Vagina (tissue), 2 donors: ENCODE data around the gene ARL6IP5. TPM values are rescaled to one million over a fixed set of nuclear protein-coding genes. Genes with fewer than 3 reads are reported as not detected.

Experiments
- DNase-seq, 2 donors: peaks; one replicate each; pipeline ENCODE4 v3.0.0-alpha.2; 2017; ENCODE audit errors: extremely low spot score in 2 of 2
- H3K27ac ChIP-seq: fragments of 200-600 bp; sonication (generic); one replicate; pipeline ENCODE4 v1.5.1; 2019
- H3K27me3 ChIP-seq: fragments of 200-600 bp; sonication (generic); one replicate; pipeline ENCODE4 v1.5.1; 2019
- H3K36me3 ChIP-seq, 2 donors: fragments of 200-600 bp; sonication (generic); one replicate each; pipeline ENCODE4 v1.5.1; 2017 to 2019
- H3K4me1 ChIP-seq: fragments of 200-600 bp; sonication (generic); one replicate; pipeline ENCODE4 v1.5.1; 2019
- H3K4me3 ChIP-seq, 2 donors: fragments of 200-600 bp; sonication (generic); 1 replicate in 1 of 2; 2 replicates in 1 of 2; pipeline ENCODE4 v1.5.1; 2016 to 2019
- H3K9me3 ChIP-seq: fragments of 200-600 bp; sonication (generic); one replicate; pipeline ENCODE4 v1.5.1; 2019
- POLR2A ChIP-seq, 2 donors: fragments of 450-650 bp; IDR thresholded peaks; one replicate each; pipeline ENCODE4 v1.6.1; 2017; ENCODE audit warnings: antibody characterized with exemption in 2 of 2, mild to moderate bottlenecking in 2 of 2, moderate library complexity in 2 of 2
- POLR2AphosphoS5 ChIP-seq, 2 donors: sonication (generic); formaldehyde crosslinking; IDR thresholded peaks; one replicate each; pipeline ENCODE4 v1.9.0; 2017; ENCODE audit warnings: antibody characterized with exemption in 2 of 2, mild to moderate bottlenecking in 2 of 2, low read depth in 1 of 2; ENCODE audit not compliant: insufficient read depth in 1 of 2
- intact Hi-C: fragments of 100-400 bp; cut with DNase I; formaldehyde crosslinking; loops from one replicate; pipeline ENCODE4 v1.15.1; 2023
- total RNA-seq: library from RNA; depleted of rRNA; stranded (reverse); fragments of >200 nt; gene quantifications from one replicate; pipeline ENCODE4 v1.2.3, GENCODE V29; 2016
- TF ChIP-seq, protein P1 (sequence below), 3 experiments: fragments of 450-650 bp in 2 of 3; fragments of 200-600 bp in 1 of 3; sonication (generic) in 1 of 3; IDR thresholded peaks; one replicate each; pipeline ENCODE4 v1.5.1; 2017 to 2019; ENCODE audit warnings: antibody characterized with exemption in 3 of 3, mild to moderate bottlenecking in 2 of 3, moderate library complexity in 2 of 3

The ARL6IP5 gene
- total RNA-seq, 1 donor from 2014 or later = 86.9 TPM

DNA sequence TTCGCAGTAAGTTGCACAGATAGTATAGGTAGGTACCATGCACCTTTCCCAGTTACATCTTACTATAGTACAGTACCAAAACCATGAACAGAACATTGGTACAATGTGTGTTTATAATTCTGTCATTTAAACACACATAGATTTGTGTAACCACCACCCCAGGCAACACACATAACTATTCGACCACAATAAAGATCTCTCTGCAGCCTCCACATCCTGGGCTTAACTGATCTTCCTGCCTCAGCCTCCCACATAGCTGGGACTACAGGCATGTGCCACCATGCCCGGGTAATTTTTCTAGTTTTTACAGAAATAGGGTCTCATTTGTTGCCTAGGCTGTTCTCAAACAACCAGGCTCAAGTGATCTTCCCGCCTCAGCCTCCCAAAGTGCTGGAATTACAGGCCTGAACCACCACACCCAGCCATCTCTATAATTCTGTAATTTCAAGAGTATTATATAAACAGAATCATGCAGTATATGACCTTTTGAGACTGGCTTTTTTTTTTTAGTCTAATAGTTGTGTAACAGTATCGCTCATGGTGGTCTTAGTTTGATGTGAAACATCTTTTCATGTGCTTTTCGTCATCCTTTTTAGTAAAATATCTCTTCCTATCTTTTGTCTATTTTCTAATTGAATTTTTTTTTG, 19.3 kb upstream of the ARL6IP5 start:
- Histone ChIP-seq H3K27me3 (no peaks in the 10 kb centered on the region), H3K4me1 (no peaks in the 10 kb centered on the region), H3K36me3 (peaks cover 0 to 30% of the 10 kb centered on the region in 2 donors), H3K4me3 (no peak overlapping the region), H3K9me3 (no peaks in the 10 kb centered on the region), H3K27ac (no peak overlapping the region)
- intact Hi-C loops = no loop called here
- TF ChIP-seq POLR2A (IDR thresholded peaks at IDR 0.05) = no peak
- no peak for TF ChIP-seq POLR2AphosphoS5 (IDR thresholded peaks at IDR 0.05; ENCODE audit: insufficient read depth in 1 of 2, low read depth in 1 of 2)
- TF ChIP-seq, protein P1, sequence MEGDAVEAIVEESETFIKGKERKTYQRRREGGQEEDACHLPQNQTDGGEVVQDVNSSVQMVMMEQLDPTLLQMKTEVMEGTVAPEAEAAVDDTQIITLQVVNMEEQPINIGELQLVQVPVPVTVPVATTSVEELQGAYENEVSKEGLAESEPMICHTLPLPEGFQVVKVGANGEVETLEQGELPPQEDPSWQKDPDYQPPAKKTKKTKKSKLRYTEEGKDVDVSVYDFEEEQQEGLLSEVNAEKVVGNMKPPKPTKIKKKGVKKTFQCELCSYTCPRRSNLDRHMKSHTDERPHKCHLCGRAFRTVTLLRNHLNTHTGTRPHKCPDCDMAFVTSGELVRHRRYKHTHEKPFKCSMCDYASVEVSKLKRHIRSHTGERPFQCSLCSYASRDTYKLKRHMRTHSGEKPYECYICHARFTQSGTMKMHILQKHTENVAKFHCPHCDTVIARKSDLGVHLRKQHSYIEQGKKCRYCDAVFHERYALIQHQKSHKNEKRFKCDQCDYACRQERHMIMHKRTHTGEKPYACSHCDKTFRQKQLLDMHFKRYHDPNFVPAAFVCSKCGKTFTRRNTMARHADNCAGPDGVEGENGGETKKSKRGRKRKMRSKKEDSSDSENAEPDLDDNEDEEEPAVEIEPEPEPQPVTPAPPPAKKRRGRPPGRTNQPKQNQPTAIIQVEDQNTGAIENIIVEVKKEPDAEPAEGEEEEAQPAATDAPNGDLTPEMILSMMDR (IDR thresholded peaks at IDR 0.05) = no peak
- no peak for DNase-seq

DNA sequence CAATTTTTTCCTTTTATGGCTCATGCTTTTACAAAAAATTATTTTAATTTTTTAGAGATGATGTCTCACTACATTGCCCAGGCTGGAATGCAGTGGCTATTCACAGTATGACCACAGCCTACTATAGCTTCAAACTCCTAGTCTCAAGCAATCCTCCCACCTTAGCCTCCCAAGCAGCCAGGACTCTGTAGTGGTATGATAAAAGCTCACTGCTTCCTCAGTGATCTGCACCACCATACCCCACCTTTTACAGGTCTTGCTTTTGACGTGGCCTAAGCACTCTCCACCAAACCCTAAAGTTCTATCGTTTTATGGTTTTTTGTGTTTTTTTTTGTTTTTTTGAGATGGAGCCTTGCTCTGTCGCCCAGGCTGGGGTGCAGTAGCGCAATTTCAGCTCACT, 18.6 kb upstream of the ARL6IP5 start:
- no peak for DNase-seq
- TF ChIP-seq POLR2A (IDR thresholded peaks at IDR 0.05) (no peak), POLR2AphosphoS5 (IDR thresholded peaks at IDR 0.05; ENCODE audit: insufficient read depth in 1 of 2, low read depth in 1 of 2) (no peak)
- TF ChIP-seq, protein P1 (IDR thresholded peaks at IDR 0.05) = no peak
- no peaks in the 10 kb centered on the region for H3K9me3 ChIP-seq
- H3K27ac ChIP-seq = no peak overlapping the region
- H3K27me3 ChIP-seq = no peaks in the 10 kb centered on the region
- no peaks in the 10 kb centered on the region for H3K4me1 ChIP-seq
- peaks cover 0 to 24% of the 10 kb centered on the region in 2 donors for H3K36me3 ChIP-seq
- no peak overlapping the region for H3K4me3 ChIP-seq
- intact Hi-C loops = no loop called here

DNA sequence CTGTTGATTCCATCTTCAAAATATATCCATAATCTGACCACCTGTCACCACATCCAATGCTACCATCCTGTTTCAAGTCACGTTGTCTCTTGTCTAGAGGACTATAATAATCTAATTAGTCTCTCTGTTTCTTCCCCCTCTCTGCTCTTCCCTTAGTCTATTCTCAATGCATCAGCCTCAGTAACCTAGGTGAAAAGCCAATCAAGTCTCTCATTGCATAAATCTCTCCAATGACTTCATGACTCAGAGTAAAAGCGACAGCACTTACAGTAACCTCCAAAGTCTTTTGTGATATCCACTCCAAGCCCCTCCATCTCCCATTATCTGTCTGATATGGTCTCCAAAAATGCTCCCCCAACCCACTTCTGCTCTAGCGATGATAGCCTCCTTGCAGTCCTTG, 11.8 kb upstream of the ARL6IP5 start:
- H3K27me3 ChIP-seq = no peaks in the 10 kb centered on the region
- no peak overlapping the region for H3K27ac ChIP-seq
- TF ChIP-seq POLR2AphosphoS5 (IDR thresholded peaks at IDR 0.05; ENCODE audit: insufficient read depth in 1 of 2, low read depth in 1 of 2) (no peak), POLR2A (IDR thresholded peaks at IDR 0.05) (no peak)
- TF ChIP-seq, protein P1 (IDR thresholded peaks at IDR 0.05) = no peak
- intact Hi-C loops = no loop called here
- no peaks in the 10 kb centered on the region for H3K9me3 ChIP-seq
- peaks cover 4% of the 10 kb centered on the region for H3K4me1 ChIP-seq
- no peak overlapping the region for H3K4me3 ChIP-seq
- H3K36me3 ChIP-seq = no peaks in the 10 kb centered on the region
- DNase-seq = no peak

DNA sequence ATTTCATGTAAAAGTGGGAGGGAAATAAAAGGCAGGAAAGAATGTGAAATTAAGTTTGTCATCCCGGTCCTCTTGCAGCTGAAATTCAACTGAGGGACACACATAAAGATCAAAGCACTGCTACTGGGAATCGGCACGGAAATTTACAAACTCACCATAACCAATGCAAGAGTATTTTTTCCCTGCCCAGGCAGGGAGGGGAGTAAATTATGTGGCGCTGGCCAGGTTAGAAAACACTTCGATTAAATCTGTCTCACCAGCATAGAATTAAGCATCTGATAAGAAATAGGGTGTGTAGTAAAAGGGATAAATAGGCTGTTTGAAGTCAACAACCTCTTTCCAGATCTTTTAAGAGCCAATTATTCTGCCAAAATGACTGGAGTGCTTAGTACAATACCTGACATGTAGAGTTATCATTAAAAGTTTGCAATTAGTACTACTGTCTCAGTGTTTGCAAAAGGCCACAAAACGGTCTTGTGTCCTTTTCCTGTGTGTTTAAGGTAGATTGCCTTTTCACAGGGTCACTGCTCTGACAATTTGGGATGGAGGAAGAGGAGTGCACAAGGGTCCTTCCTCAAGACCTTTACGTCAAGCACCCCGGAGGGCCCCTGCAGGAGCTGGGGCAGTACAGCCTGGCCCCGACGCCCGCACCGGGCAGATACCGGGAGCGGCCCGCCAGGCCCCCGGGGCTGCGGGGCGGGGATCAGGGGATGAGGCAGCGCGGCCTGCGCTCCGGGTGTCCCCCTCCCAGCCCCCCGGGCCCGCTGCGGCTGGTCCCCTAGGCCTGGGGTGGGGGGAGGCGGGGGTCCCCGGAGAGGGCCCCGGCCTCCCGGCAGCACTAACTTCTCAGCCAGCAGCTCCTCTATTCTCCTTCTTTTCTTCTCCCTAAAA, 5.2 kb upstream of the ARL6IP5 start:
- DNase-seq = no peak
- no peaks in the 10 kb centered on the region for H3K27me3 ChIP-seq
- TF ChIP-seq, protein P1 (IDR thresholded peaks at IDR 0.05) = no peak
- no peak for TF ChIP-seq POLR2AphosphoS5 (IDR thresholded peaks at IDR 0.05; ENCODE audit: insufficient read depth in 1 of 2, low read depth in 1 of 2)
- no peak for TF ChIP-seq POLR2A (IDR thresholded peaks at IDR 0.05)
- no peaks in the 10 kb centered on the region for H3K36me3 ChIP-seq
- intact Hi-C loops = no loop called here
- H3K9me3 ChIP-seq = no peaks in the 10 kb centered on the region
- H3K27ac ChIP-seq = peak overlapping the region; percentile 87
- H3K4me3 ChIP-seq = peak overlapping the region; percentile 75 to 92
- peaks cover 49% of the 10 kb centered on the region for H3K4me1 ChIP-seq
